Uterus (tissue), 4 donors: ENCODE data around the gene GSAP. TPM values are rescaled to one million over a fixed set of nuclear protein-coding genes. Genes with fewer than 3 reads are reported as not detected.

ENCODE experiments used
- DNase-seq, 2 donors: peaks; one replicate each; pipeline ENCODE4 v3.0.0-alpha.2; 2019 to 2020
- H3K27ac ChIP-seq, 2 donors: fragments of 200-600 bp; sonication (generic); 1 replicate in 1 of 2; 2 replicates in 1 of 2; pipeline ENCODE4 v1.5.1; 2016 to 2018
- H3K27me3 ChIP-seq, 2 donors: fragments of 200-600 bp; sonication (generic); one replicate each; pipeline ENCODE4 v1.5.1; 2018 to 2019; ENCODE audit warnings: control low read depth in 1 of 2
- H3K36me3 ChIP-seq, 2 donors: fragments of 200-600 bp; sonication (generic); one replicate each; pipeline ENCODE4 v1.5.1; 2019; ENCODE audit warnings: control low read depth in 1 of 2
- H3K4me1 ChIP-seq, 2 donors: fragments of 200-600 bp; sonication (generic); one replicate each; pipeline ENCODE4 v1.5.1; 2018 to 2019; ENCODE audit warnings: control low read depth in 1 of 2
- H3K4me3 ChIP-seq, 2 donors: fragments of 200-600 bp; sonication (generic); 1 replicate in 1 of 2; 2 replicates in 1 of 2; pipeline ENCODE4 v1.5.1; 2018 to 2019; ENCODE audit warnings: mild to moderate bottlenecking in 1 of 2
- H3K9me3 ChIP-seq, 2 donors: fragments of 200-600 bp; sonication (generic); one replicate each; pipeline ENCODE4 v1.5.1; 2019; ENCODE audit warnings: control low read depth in 1 of 2
- POLR2A ChIP-seq, 2 donors: fragments of 450-650 bp; IDR thresholded peaks; one replicate each; pipeline ENCODE4 v1.6.1; 2016; ENCODE audit warnings: antibody characterized with exemption in 2 of 2, mild to moderate bottlenecking in 1 of 2, moderate library complexity in 1 of 2
- intact Hi-C: fragments of 100-400 bp; cut with DNase I; formaldehyde crosslinking; loops from one replicate; pipeline ENCODE4 v1.15.1; 2023; ENCODE audit warnings: low total_unique reads
- total RNA-seq, 4 donors: library from RNA; depleted of rRNA in 3 of 4; stranded (reverse); fragments of >200 nt in 3 of 4; gene quantifications; one replicate each; pipeline versions ENCODE4 v1.1.0 to v1.2.4, GENCODE V29; 2014 to 2023
- TF ChIP-seq, protein P1 (sequence below), 4 experiments: fragments of 200-600 bp in 2 of 4; fragments of 450-650 bp in 2 of 4; sonication (generic) in 2 of 4; IDR thresholded peaks; one replicate each; pipeline ENCODE4 v1.5.1; 2016 to 2019; ENCODE audit warnings: antibody characterized with exemption in 4 of 4, mild to moderate bottlenecking in 2 of 4, moderate library complexity in 1 of 4
- donor health status: DM: yes; HTN: yes; CAD: no.

Gene GSAP
- total RNA-seq, 4 donors from 2014 or later = 3.6 to 24.1 (median 13.1) TPM

GRCh38 chr7:77409739-77410547 is 6.2 kb downstream of the GSAP start:
- no peak overlapping the region for H3K4me3 ChIP-seq
- no peaks in the 10 kb centered on the region for H3K27me3 ChIP-seq
- DNase-seq = no peak
- TF ChIP-seq POLR2A (IDR thresholded peaks at IDR 0.05) = no peak
- TF ChIP-seq, protein P1, sequence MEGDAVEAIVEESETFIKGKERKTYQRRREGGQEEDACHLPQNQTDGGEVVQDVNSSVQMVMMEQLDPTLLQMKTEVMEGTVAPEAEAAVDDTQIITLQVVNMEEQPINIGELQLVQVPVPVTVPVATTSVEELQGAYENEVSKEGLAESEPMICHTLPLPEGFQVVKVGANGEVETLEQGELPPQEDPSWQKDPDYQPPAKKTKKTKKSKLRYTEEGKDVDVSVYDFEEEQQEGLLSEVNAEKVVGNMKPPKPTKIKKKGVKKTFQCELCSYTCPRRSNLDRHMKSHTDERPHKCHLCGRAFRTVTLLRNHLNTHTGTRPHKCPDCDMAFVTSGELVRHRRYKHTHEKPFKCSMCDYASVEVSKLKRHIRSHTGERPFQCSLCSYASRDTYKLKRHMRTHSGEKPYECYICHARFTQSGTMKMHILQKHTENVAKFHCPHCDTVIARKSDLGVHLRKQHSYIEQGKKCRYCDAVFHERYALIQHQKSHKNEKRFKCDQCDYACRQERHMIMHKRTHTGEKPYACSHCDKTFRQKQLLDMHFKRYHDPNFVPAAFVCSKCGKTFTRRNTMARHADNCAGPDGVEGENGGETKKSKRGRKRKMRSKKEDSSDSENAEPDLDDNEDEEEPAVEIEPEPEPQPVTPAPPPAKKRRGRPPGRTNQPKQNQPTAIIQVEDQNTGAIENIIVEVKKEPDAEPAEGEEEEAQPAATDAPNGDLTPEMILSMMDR (IDR thresholded peaks at IDR 0.05) = no peak
- no peaks in the 10 kb centered on the region for H3K9me3 ChIP-seq
- intact Hi-C loops = no loop called here
- H3K4me1 ChIP-seq = no peaks in the 10 kb centered on the region
- no peak overlapping the region for H3K27ac ChIP-seq
- no peaks in the 10 kb centered on the region for H3K36me3 ChIP-seq

GRCh38 chr7:77409005-77409738 is 7.0 kb downstream of the GSAP start:
- Histone ChIP-seq H3K27me3 (no peaks in the 10 kb centered on the region), H3K36me3 (no peaks in the 10 kb centered on the region), H3K9me3 (no peaks in the 10 kb centered on the region), H3K27ac (no peak overlapping the region), H3K4me1 (no peaks in the 10 kb centered on the region), H3K4me3 (no peak overlapping the region)
- intact Hi-C loops = no loop called here
- DNase-seq = no peak
- TF ChIP-seq POLR2A (IDR thresholded peaks at IDR 0.05) = no peak
- TF ChIP-seq, protein P1 (IDR thresholded peaks at IDR 0.05) = no peak

DNA sequence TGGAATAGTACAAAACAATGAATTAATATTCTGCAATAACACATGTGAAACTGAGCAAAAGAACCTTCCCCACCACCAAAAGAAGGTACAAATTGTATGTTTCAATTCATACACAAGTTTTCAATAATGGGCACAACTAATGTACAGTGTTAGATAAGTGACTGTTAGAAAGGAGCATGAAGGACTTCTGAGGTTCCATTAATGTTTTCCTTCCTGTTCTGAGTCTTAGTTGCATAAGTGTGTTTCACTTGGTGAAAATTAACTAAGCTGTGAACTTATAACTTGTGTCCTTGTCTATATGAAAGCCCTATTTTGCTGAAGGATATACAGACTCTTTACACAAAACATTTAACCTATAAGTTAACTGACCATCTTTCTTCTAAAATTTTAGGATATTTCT is 8.2 kb downstream of the GSAP start:
- intact Hi-C loops = no loop called here
- H3K27ac ChIP-seq = no peak overlapping the region
- no peak for TF ChIP-seq POLR2A (IDR thresholded peaks at IDR 0.05)
- TF ChIP-seq, protein P1 (IDR thresholded peaks at IDR 0.05) = no peak
- H3K4me3 ChIP-seq = no peak overlapping the region
- H3K9me3 ChIP-seq = no peaks in the 10 kb centered on the region
- H3K36me3 ChIP-seq = no peaks in the 10 kb centered on the region
- no peaks in the 10 kb centered on the region for H3K4me1 ChIP-seq
- no peaks in the 10 kb centered on the region for H3K27me3 ChIP-seq
- no peak for DNase-seq

GRCh38 chr7:77406421-77406820 is 9.7 kb downstream of the GSAP start:
- Histone ChIP-seq H3K4me3 (no peak overlapping the region), H3K27ac (no peak overlapping the region), H3K4me1 (no peaks in the 10 kb centered on the region), H3K27me3 (no peaks in the 10 kb centered on the region), H3K36me3 (no peaks in the 10 kb centered on the region), H3K9me3 (no peaks in the 10 kb centered on the region)
- intact Hi-C loops = no loop called here
- TF ChIP-seq, protein P1 (IDR thresholded peaks at IDR 0.05) = no peak
- DNase-seq = no peak

DNA sequence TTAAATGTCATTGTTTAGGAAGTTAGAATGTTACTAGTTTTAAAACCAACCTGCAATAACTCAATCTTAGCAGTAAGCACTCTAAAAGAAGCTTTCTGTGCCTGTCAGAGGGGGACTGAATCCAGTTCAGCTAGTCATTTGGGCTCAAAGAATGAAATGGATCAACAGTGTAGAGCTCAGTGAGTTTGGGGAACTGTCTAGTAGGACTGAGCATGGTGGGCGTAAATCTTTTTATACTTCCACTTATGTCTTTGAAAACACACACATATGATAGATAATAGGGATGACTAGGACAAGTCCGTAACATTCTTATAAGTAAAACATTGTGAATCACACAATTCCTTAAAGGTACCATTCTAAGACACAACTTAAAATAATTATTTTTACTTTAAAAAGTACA is 11.5 kb downstream of the GSAP start:
- H3K4me3 ChIP-seq = no peak overlapping the region
- intact Hi-C loops = no loop called here
- H3K36me3 ChIP-seq = no peaks in the 10 kb centered on the region
- no peaks in the 10 kb centered on the region for H3K9me3 ChIP-seq
- no peak for DNase-seq
- TF ChIP-seq POLR2A (IDR thresholded peaks at IDR 0.05) = no peak
- TF ChIP-seq, protein P1 (IDR thresholded peaks at IDR 0.05) = no peak
- no peaks in the 10 kb centered on the region for H3K27me3 ChIP-seq
- no peak overlapping the region for H3K27ac ChIP-seq
- no peaks in the 10 kb centered on the region for H3K4me1 ChIP-seq
